Measurements from ENCODE around the gene SMIM10L1.
A peak's percentile ranks its signal among the peaks of the same experiment; 100 is the strongest.

The SMIM10L1 gene

GRCh38 chr12:11171145-11171968 is at the start of gene SMIM10L1:
Gene SMIM10L1 (plus strand): TSS chr12:11171194. CDS start chr12:11171357, 163 bp downstream.
- DNase-seq: peak; percentile 89 to 92

GRCh38 chr12:11130382-11130781 is 40.6 kb upstream of the SMIM10L1 start:
- no peak for DNase-seq

DNA sequence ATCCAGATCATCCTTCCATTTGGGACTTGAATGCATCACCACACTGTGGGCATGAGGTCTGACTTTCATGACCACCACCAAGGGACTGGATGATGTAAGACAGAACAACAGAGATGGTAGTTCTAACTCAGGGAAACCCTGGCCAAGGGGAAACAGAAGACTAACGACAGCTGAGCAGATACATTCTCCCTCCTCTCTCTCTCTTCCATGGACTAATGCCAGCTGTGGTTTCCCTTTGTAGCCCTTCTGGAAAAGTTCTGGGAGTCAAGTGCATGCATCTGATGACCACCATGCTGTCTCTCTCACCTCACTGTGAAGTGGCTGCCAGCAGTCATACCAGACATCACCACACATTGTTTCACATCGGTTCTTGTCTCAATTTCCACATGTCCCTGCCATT is 40.0 kb upstream of the SMIM10L1 start:
- no peak for DNase-seq

DNA sequence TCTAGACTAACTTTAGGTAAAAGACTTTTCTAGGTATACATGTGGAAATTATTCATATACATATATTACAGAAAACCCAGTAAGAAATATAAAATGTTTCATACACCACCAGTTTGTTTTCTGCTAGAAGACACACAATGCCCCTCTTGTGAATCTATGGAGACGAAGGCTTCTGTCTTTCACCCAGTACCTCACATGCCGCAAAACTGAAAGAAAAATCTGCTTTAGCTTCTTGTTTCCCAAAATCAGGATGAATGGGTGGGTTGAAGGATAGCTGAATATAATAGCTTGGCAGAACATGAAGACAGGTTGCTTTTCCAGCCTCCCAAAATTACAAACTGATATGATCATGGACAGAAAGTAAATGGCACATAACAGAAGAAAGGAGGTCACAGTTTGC is 37.8 kb upstream of the SMIM10L1 start:
- DNase-seq: no peak

DNA sequence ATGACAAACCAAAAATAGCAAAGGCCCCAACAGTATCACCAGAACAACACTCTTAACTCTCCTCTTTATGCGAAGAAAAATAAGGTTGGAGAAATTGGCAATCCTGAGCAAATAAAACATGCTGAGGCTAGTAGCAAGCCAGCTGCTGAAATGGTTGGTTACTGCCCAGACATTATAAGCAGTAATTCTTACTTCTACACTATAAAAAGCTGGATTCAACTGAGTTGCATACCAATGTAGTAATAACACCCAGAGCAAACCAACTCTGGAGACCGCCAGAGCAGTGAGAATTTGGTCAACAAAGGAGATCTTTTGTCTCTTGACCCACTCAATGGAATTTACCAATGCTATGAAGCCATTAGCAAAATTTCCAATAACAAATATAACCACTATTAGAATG is 37.2 kb upstream of the SMIM10L1 start:
- no peak for DNase-seq

DNA sequence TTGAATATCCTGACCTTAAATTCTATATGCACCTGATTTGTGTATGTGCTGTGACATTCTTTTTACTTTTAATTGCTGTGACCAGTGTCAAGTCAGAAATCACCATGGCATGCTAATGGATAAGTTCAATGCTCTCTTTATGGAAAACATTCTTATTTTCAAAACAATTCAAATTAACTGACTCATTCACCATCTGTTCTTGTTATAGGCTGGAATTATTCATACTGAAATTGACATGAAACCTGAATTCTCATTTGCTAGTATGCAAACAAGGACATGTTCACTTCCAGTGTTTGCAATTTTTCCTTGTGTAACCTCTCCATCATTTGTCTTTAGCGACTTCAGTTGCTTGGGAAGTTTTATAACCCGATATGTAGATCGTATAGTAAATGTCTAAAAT is 36.7 kb upstream of the SMIM10L1 start, which contains the start of gene TAS2R30:
Gene TAS2R30, minus strand, starts transcription at position 340 of the 400 bp plus-strand sequence. CDS start 400 bp downstream, outside the sequence.
- DNase-seq: no peak

GRCh38 chr12:11136075-11136474 is 34.9 kb upstream of the SMIM10L1 start:
- DNase-seq: no peak

GRCh38 chr12:11143352-11143751 is 27.6 kb upstream of the SMIM10L1 start:
- DNase-seq: no peak

- no peak for DNase-seq
Observed at GRCh38 chr12:11144297-11144696, 26.7 kb upstream of the SMIM10L1 start.

DNA sequence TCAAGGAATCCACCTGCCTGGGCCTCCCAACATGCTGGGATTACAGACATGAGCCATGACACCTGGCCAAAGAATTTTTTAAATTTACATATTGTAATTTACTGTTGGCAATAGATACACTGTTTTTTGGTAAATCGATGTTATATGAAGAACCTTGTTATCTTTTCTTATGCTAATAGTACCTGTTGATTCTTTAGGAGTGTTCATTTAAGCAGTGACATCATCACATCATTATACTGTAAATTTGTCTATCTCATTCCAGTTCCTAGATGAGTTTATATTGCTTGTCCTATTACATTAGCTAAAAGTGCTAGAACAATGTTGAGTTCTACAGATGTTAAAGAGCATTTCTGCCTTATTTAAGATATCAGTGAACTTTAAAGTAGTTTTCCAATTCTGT is 23.6 kb upstream of the SMIM10L1 start:
- DNase-seq: no peak

DNA sequence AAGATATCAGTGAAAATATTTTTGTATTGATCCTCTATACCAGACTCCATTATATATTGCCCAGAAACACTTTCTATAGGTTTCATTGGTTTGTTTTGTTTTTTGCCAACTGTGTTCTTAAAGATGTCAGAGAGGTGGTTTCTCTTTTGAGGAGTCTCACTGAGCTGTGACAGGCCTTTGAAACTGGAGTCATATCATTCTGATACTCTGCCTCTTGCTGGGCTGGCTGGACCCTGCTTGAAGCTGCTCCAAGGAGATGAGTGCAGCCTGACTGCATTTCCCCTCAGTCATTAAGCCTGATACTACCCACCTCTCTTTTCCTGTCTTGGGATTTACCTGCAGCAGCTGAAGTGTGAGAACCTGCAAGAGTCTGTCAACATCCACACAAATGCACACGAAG is 20.2 kb upstream of the SMIM10L1 start:
- no peak for DNase-seq

GRCh38 chr12:11152725-11153124 is 18.3 kb upstream of the SMIM10L1 start:
- DNase-seq: no peak

- no peak for DNase-seq
Observed at GRCh38 chr12:11154400-11154925, 16.5 kb upstream of the SMIM10L1 start.

- DNase-seq: no peak
Observed at GRCh38 chr12:11158885-11159444, 12.0 kb upstream of the SMIM10L1 start.

- no peak for DNase-seq
Observed at GRCh38 chr12:11162502-11162901, 8.5 kb upstream of the SMIM10L1 start.

DNA sequence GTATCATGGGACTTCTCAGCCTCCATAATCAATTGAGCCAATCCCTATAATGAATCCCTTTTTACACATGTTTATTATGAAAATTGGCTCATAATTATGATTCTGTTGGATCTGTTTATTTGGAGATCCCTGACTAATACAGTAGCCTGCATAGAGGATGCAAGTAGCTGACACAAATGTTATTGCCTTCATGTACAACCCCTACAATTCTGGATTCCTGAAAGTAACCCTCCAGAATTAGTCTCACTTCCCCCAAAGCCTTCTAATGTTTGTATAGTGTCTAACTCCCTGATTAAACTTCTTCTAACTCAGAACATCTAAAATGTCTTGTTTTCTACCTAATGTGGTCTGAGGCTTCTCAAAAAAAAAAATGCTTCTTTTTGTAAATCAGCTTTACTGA is 6.6 kb upstream of the SMIM10L1 start:
- DNase-seq: no peak

GRCh38 chr12:11166300-11166699 is 4.7 kb upstream of the SMIM10L1 start:
- no peak for DNase-seq

- no peak for DNase-seq
Observed at GRCh38 chr12:11170810-11171144, 217 bp upstream of the SMIM10L1 start.

- no peak for DNase-seq
Observed at GRCh38 chr12:11171969-11172675, 1.1 kb downstream of the SMIM10L1 start.

GRCh38 chr12:11174022-11174421 is 3.0 kb downstream of the SMIM10L1 start:
- DNase-seq: no peak

DNA sequence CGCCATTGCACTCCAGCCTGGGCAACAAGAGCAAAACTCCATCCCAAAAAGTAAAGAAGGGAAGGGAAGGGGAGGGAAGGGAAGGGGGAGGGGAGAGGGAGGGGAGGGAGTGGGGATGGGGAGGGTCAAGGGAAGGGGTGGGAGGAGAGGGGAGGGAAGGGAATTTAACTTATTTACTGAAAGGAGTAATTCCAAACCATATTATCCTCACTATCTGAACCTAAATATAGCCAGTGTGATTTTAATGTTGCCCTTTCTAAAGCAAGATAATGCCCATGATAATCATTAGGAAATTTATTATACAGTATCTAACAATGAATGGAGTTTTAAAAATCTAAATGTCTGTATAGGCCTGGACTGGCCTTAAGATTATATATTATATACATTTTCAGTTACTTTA is 7.3 kb downstream of the SMIM10L1 start:
- no peak for DNase-seq

GRCh38 chr12:11182529-11182928 is 11.5 kb downstream of the SMIM10L1 start:
- no peak for DNase-seq

DNA sequence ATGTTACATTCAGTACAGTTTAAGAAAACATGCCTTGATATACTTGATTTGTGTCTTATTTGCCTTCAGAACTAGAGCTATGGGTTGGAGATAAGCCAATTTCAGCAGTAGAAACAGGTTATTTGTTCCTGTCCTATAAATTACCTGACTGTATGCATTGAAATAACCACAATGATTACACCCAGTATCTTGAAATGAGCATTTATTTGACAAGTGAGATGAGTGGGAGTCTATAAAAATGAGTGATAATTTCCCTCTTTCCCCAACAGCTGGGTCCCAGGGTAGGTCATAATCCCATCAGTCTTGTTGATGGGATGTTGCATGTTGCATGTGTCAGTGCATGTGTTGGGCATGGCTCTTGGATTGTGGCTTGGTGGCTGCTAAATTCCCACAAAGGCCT is 12.0 kb downstream of the SMIM10L1 start:
- no peak for DNase-seq

DNA sequence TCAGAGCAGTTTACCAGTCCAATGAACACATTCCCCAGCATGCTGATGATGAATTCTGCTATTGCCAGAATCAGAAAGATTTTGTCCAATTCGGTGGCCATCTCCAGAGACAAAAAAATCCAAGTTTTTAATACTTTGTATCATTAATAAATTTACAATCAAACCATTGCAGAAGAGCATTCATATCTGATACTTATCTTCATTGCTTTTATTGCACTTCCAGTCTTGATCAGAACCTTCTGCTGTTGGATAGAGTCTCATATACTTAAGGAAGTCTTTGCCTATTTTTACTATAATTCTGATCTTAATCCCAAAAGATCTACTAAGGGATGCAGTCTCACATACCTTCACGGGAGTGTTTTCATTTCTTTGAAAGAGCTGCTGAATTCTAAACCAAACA is 15.8 kb downstream of the SMIM10L1 start, which contains the start of gene TAS2R42:
Gene TAS2R42, minus strand, starts transcription at position 101 of the 400 bp plus-strand sequence. Its CDS starts 0 bp downstream, at position 101.
- DNase-seq: no peak
